Astrocyte (in vitro differentiated cells and primary cell): Measurements from ENCODE around the gene MTRF1L.

Source experiments
- CTCF ChIP-seq: IDR thresholded peaks from 2 replicates; pipeline ENCODE4 v1.5.1; 2011; ENCODE audit warnings: low read depth, mild to moderate bottlenecking, inconsistent platforms, low read length, moderate library complexity; ENCODE audit not compliant: insufficient read depth
- EZH2 ChIP-seq: IDR thresholded peaks from 2 replicates; pipeline ENCODE4 v1.6.1; 2012; ENCODE audit warnings: mild to moderate bottlenecking, low read length, inconsistent platforms; ENCODE audit not compliant: insufficient read depth

GRCh38 chr6:153045271-153045670 is 42.8 kb upstream of the MTRF1L start:
- TF ChIP-seq CTCF: no peak
- TF ChIP-seq EZH2: no peak
